GM06990 (cell line): Measurements from ENCODE around the gene WDTC1.

Experiments
- DNase-seq: peaks from one replicate; pipeline ENCODE4 v3.0.0-alpha.2; 2011; ENCODE audit not compliant: insufficient read length; ENCODE audit errors: extremely low read depth
- H3K27me3 ChIP-seq: replicated peaks from 2 replicates; pipeline ENCODE4 v1.6.0; 2011; ENCODE audit warnings: low read length; ENCODE audit not compliant: control insufficient read depth, insufficient read depth
- H3K36me3 ChIP-seq: 2 replicates; pipeline ENCODE4 v1.5.1; 2011; ENCODE audit warnings: low read length; ENCODE audit not compliant: control insufficient read depth, insufficient read depth
- H3K4me3 ChIP-seq: replicated peaks from 2 replicates; pipeline ENCODE4 v1.5.1; 2011; ENCODE audit warnings: low read depth, mild to moderate bottlenecking, control low read depth, low read length
- CTCF ChIP-seq: IDR thresholded peaks from 2 replicates; pipeline ENCODE4 v1.5.1; 2011; ENCODE audit warnings: low read length, control low read depth, mild to moderate bottlenecking, inconsistent platforms; ENCODE audit not compliant: insufficient read depth, poor library complexity, severe bottlenecking

WDTC1 gene

GRCh38 chr1:27332536-27333281 is 98.3 kb downstream of the WDTC1 start:
- H3K27me3 ChIP-seq, result no peaks in the 10 kb centered on the region
- peaks cover 48% of the 10 kb centered on the region for H3K36me3 ChIP-seq
- no peak overlapping the region for H3K4me3 ChIP-seq
- peak; percentile 87 for TF ChIP-seq CTCF
- DNase-seq, result no peak

GRCh38 chr1:27333717-27334279 is 99.4 kb downstream of the WDTC1 start:
- H3K36me3 ChIP-seq, result peaks cover 49% of the 10 kb centered on the region
- TF ChIP-seq CTCF, result no peak
- no peak for DNase-seq

GRCh38 chr1:27335506-27336422 is 101.3 kb downstream of the WDTC1 start:
- DNase-seq, result no peak
- TF ChIP-seq CTCF, result no peak
- H3K36me3 ChIP-seq, result peaks cover 47% of the 10 kb centered on the region
- H3K4me3 ChIP-seq, result no peak overlapping the region
- H3K27me3 ChIP-seq, result no peaks in the 10 kb centered on the region

More at GRCh38 chr1:27333717-27334279, 99.4 kb downstream of the WDTC1 start:
- no peaks in the 10 kb centered on the region for H3K27me3 ChIP-seq
- H3K4me3 ChIP-seq, result no peak overlapping the region

DNA sequence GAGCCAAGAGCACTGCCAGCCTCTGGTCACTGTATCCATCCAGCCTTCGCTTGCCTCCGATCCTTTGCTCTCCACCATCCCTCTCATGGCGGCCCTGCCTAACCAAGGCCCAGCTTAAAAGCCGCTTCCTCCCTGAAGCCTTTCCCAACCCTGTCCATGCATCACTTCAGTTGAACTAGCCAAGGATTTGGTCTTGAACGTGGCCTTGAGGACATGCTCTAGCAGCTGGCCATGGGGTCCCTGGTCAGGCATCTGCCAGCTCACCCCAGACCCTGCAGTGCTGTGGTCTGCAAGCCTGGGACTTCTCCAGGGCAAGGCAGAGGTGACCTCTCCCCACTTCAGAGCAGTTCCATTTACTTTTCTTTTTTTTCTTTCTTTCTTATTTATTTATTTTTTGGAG is 102.3 kb downstream of the WDTC1 start:
- no peaks in the 10 kb centered on the region for H3K27me3 ChIP-seq
- no peak for DNase-seq
- no peak overlapping the region for H3K4me3 ChIP-seq
- peaks cover 40% of the 10 kb centered on the region for H3K36me3 ChIP-seq
- no peak for TF ChIP-seq CTCF

- DNase-seq, result no peak
- H3K4me3 ChIP-seq, result no peak overlapping the region
- H3K36me3 ChIP-seq, result peaks cover 24% of the 10 kb centered on the region
- no peak for TF ChIP-seq CTCF
- H3K27me3 ChIP-seq, result no peaks in the 10 kb centered on the region
Observed at GRCh38 chr1:27338751-27339150, 104.3 kb downstream of the WDTC1 start.
